GM21515 (cell line): ENCODE results near the gene RBCK1.
"Not testable (repeated sequence)": the region's sequence is repeated elsewhere in the genome, so short reads cannot be mapped to it uniquely, and the experiment has no call there.

Experiments used
- ATAC-seq: cut with Tn5 transposase; IDR thresholded peaks from one replicate; pipeline ENCODE4 v1.9.1; 2021; ENCODE audit not compliant: unreplicated experiment

The RBCK1 gene

GRCh38 chr20:375265-375889 lies 32.7 kb upstream of the RBCK1 start:
- ATAC-seq: no peak

- no peak for ATAC-seq
Observed at GRCh38 chr20:376089-376488, 32.0 kb upstream of the RBCK1 start.

- no peak for ATAC-seq
Observed at GRCh38 chr20:376750-377149, 31.3 kb upstream of the RBCK1 start.

GRCh38 chr20:377578-377977 lies 30.5 kb upstream of the RBCK1 start:
- not testable (repeated sequence) for ATAC-seq

- no peak for ATAC-seq
Observed at GRCh38 chr20:378961-379336, 29.1 kb upstream of the RBCK1 start.

- peak; percentile 64 for ATAC-seq
Observed at GRCh38 chr20:380763-381580, 27.1 kb upstream of the RBCK1 start.

GRCh38 chr20:381581-382290 lies 26.4 kb upstream of the RBCK1 start:
- ATAC-seq: peak; percentile 61

GRCh38 chr20:382291-383115 lies 25.6 kb upstream of the RBCK1 start:
- ATAC-seq: peak; percentile 3

- ATAC-seq: no peak
Observed at GRCh38 chr20:383889-384288, 24.2 kb upstream of the RBCK1 start.

- no peak for ATAC-seq
Observed at GRCh38 chr20:384723-385122, 23.4 kb upstream of the RBCK1 start.

- ATAC-seq: no peak
Observed at GRCh38 chr20:385448-385847, 22.7 kb upstream of the RBCK1 start.

GRCh38 chr20:386634-387033 lies 21.5 kb upstream of the RBCK1 start:
- not testable (repeated sequence) for ATAC-seq

- no peak for ATAC-seq
Observed at GRCh38 chr20:387520-387919, 20.6 kb upstream of the RBCK1 start.

- no peak for ATAC-seq
Observed at GRCh38 chr20:388034-388994, 19.8 kb upstream of the RBCK1 start.

- ATAC-seq: no peak
Observed at GRCh38 chr20:389220-389619, 18.9 kb upstream of the RBCK1 start.

- ATAC-seq: no peak
Observed at GRCh38 chr20:391041-391711, 16.9 kb upstream of the RBCK1 start.

GRCh38 chr20:393296-393695 lies 14.8 kb upstream of the RBCK1 start:
- ATAC-seq: not testable (repeated sequence)

GRCh38 chr20:396252-396618 lies 11.9 kb upstream of the RBCK1 start:
- no peak for ATAC-seq

- ATAC-seq: no peak
Observed at GRCh38 chr20:396619-397431, 11.3 kb upstream of the RBCK1 start.
